GM12891 (cell line): ENCODE results near the gene HLA-F.

Experiments
- POLR2A ChIP-seq: IDR thresholded peaks from 2 replicates; pipeline ENCODE4 v1.6.1; 2011; ENCODE audit warnings: low read depth, low read length, control low read depth
- POLR2AphosphoS5 ChIP-seq: IDR thresholded peaks from 2 replicates; pipeline ENCODE4 v1.6.1; 2011; ENCODE audit warnings: low read depth, low read length, control low read depth

GRCh38 chr6:29736563-29736962 lies 13.3 kb downstream of the HLA-F start:
- no peak for TF ChIP-seq POLR2AphosphoS5
- TF ChIP-seq POLR2A = no peak
